ENCODE results near the gene CDH4. TPM values are rescaled to one million over a fixed set of nuclear protein-coding genes. Genes with fewer than 3 reads are reported as not detected.

Gene CDH4
- total and polyA plus RNA-seq, 3 experiments from 2014 or later = 0.22 TPM; not detected in 2

GRCh38 chr20:61957961-61958715 lies 706.1 kb downstream of the CDH4 start:
- POLR2A ChIA-PET = no interaction called here
- Histone ChIP-seq H3K9me3 (ENCODE audit: low read length) (no peaks in the 10 kb centered on the region), H3K27me3 (ENCODE audit: insufficient read depth, low read length, poor library complexity, severe bottlenecking) (peaks cover 5% of the 10 kb centered on the region), H3K27ac (ENCODE audit: low read depth, low read length) (no peak overlapping the region), H3K4me3 (ENCODE audit: low read length) (no peak overlapping the region), H3K36me3 (ENCODE audit: insufficient read depth, low read length) (no peaks in the 10 kb centered on the region), H3K4me1 (ENCODE audit: insufficient read depth, low read length) (no peaks in the 10 kb centered on the region)
- Mint-ChIP-seq H3K27ac (no peak overlapping the region), H3K27me3 (peaks cover 15 to 19% of the 10 kb centered on the region in 2 donors), H3K4me1 (no peaks in the 10 kb centered on the region), H3K9me3 (no peaks in the 10 kb centered on the region), H3K36me3 (peaks cover 0 to 4% (median 0%) of the 10 kb centered on the region in 3 donors), H3K4me3 (no peak overlapping the region)
- DNase-seq = no peak
- CTCF ChIA-PET = no interaction called here

GRCh38 chr20:61958773-61959700 lies 707.0 kb downstream of the CDH4 start:
- no peaks in the 10 kb centered on the region for H3K9me3 Mint-ChIP-seq
- no peak for DNase-seq
- CTCF ChIA-PET = no interaction called here

GRCh38 chr20:61960836-61961235 lies 708.8 kb downstream of the CDH4 start:
- no peak overlapping the region for H3K27ac ChIP-seq (ENCODE audit: low read depth, low read length)
- Mint-ChIP-seq H3K27me3 (peaks cover 12 to 14% of the 10 kb centered on the region in 2 donors), H3K9me3 (no peaks in the 10 kb centered on the region), H3K4me1 (no peaks in the 10 kb centered on the region), H3K27ac (no peak overlapping the region), H3K36me3 (peaks cover 0 to 4% (median 2%) of the 10 kb centered on the region in 3 donors), H3K4me3 (no peak overlapping the region)
- ChIA-PET CTCF (no interaction called here), POLR2A (no interaction called here)
- H3K27me3 ChIP-seq (ENCODE audit: insufficient read depth, low read length, poor library complexity, severe bottlenecking) = peaks cover 9% of the 10 kb centered on the region
- H3K9me3 ChIP-seq (ENCODE audit: low read length) = no peaks in the 10 kb centered on the region
- H3K4me1 ChIP-seq (ENCODE audit: insufficient read depth, low read length) = no peaks in the 10 kb centered on the region
- DNase-seq = no peak
- H3K36me3 ChIP-seq (ENCODE audit: insufficient read depth, low read length) = no peaks in the 10 kb centered on the region
- H3K4me3 ChIP-seq (ENCODE audit: low read length) = no peak overlapping the region

More at GRCh38 chr20:61958773-61959700, 707.0 kb downstream of the CDH4 start:
- H3K36me3 ChIP-seq (ENCODE audit: insufficient read depth, low read length) = no peaks in the 10 kb centered on the region
- POLR2A ChIA-PET = no interaction called here
- Mint-ChIP-seq H3K27ac (no peak overlapping the region), H3K4me3 (no peak overlapping the region), H3K4me1 (no peaks in the 10 kb centered on the region), H3K27me3 (peaks cover 15 to 21% of the 10 kb centered on the region in 2 donors), H3K36me3 (peaks cover 0 to 4% (median 2%) of the 10 kb centered on the region in 3 donors)
- no peak overlapping the region for H3K27ac ChIP-seq (ENCODE audit: low read depth, low read length)
- H3K9me3 ChIP-seq (ENCODE audit: low read length) = no peaks in the 10 kb centered on the region
- H3K4me1 ChIP-seq (ENCODE audit: insufficient read depth, low read length) = no peaks in the 10 kb centered on the region
- no peak overlapping the region for H3K4me3 ChIP-seq (ENCODE audit: low read length)
- H3K27me3 ChIP-seq (ENCODE audit: insufficient read depth, low read length, poor library complexity, severe bottlenecking) = peaks cover 5% of the 10 kb centered on the region

GRCh38 chr20:61963149-61963548 lies 711.1 kb downstream of the CDH4 start:
- Histone ChIP-seq H3K36me3 (ENCODE audit: insufficient read depth, low read length) (no peaks in the 10 kb centered on the region), H3K27me3 (ENCODE audit: insufficient read depth, low read length, poor library complexity, severe bottlenecking) (peaks cover 9% of the 10 kb centered on the region), H3K4me1 (ENCODE audit: insufficient read depth, low read length) (no peaks in the 10 kb centered on the region), H3K9me3 (ENCODE audit: low read length) (no peaks in the 10 kb centered on the region), H3K27ac (ENCODE audit: low read depth, low read length) (no peak overlapping the region), H3K4me3 (ENCODE audit: low read length) (no peak overlapping the region)
- H3K27ac Mint-ChIP-seq = no peak overlapping the region
- H3K4me3 Mint-ChIP-seq = no peak overlapping the region
- H3K9me3 Mint-ChIP-seq = no peaks in the 10 kb centered on the region
- peaks cover 14 to 21% of the 10 kb centered on the region in 2 donors for H3K27me3 Mint-ChIP-seq
- DNase-seq = no peak
- POLR2A ChIA-PET = no interaction called here
- CTCF ChIA-PET = no interaction called here
- H3K36me3 Mint-ChIP-seq = peaks cover 0 to 4% (median 2%) of the 10 kb centered on the region in 3 donors
- H3K4me1 Mint-ChIP-seq = no peaks in the 10 kb centered on the region

GRCh38 chr20:61963885-61964674 lies 712.0 kb downstream of the CDH4 start:
- H3K27me3 ChIP-seq (ENCODE audit: insufficient read depth, low read length, poor library complexity, severe bottlenecking) = peaks cover 9% of the 10 kb centered on the region
- H3K9me3 ChIP-seq (ENCODE audit: low read length) = no peaks in the 10 kb centered on the region
- peaks cover 0 to 4% (median 2%) of the 10 kb centered on the region in 3 donors for H3K36me3 Mint-ChIP-seq
- no peak overlapping the region for H3K27ac ChIP-seq (ENCODE audit: low read depth, low read length)
- no peak overlapping the region for H3K27ac Mint-ChIP-seq
- ChIA-PET POLR2A (no interaction called here), CTCF (no interaction called here)
- DNase-seq = no peak
- H3K4me3 Mint-ChIP-seq = peak overlapping the region in 1 of 7 donors; percentile 46
- H3K4me3 ChIP-seq (ENCODE audit: low read length) = no peak overlapping the region
- H3K9me3 Mint-ChIP-seq = no peaks in the 10 kb centered on the region
- no peaks in the 10 kb centered on the region for H3K4me1 Mint-ChIP-seq
- no peaks in the 10 kb centered on the region for H3K4me1 ChIP-seq (ENCODE audit: insufficient read depth, low read length)
- no peaks in the 10 kb centered on the region for H3K36me3 ChIP-seq (ENCODE audit: insufficient read depth, low read length)
- H3K27me3 Mint-ChIP-seq = peaks cover 14 to 27% of the 10 kb centered on the region in 2 donors

- Histone ChIP-seq H3K4me1 (ENCODE audit: insufficient read depth, low read length) (no peaks in the 10 kb centered on the region), H3K27ac (ENCODE audit: low read depth, low read length) (no peak overlapping the region), H3K9me3 (ENCODE audit: low read length) (no peaks in the 10 kb centered on the region), H3K4me3 (ENCODE audit: low read length) (no peak overlapping the region), H3K27me3 (ENCODE audit: insufficient read depth, low read length, poor library complexity, severe bottlenecking) (peaks cover 9% of the 10 kb centered on the region), H3K36me3 (ENCODE audit: insufficient read depth, low read length) (no peaks in the 10 kb centered on the region)
- H3K27me3 Mint-ChIP-seq = peaks cover 14 to 27% of the 10 kb centered on the region in 2 donors
- H3K4me1 Mint-ChIP-seq = no peaks in the 10 kb centered on the region
- no peak for DNase-seq
- ChIA-PET CTCF (no interaction called here), POLR2A (no interaction called here)
- no peak overlapping the region for H3K27ac Mint-ChIP-seq
- peak overlapping the region in 1 of 7 donors; percentile 46 for H3K4me3 Mint-ChIP-seq
- H3K36me3 Mint-ChIP-seq = peaks cover 0 to 4% (median 2%) of the 10 kb centered on the region in 3 donors
- H3K9me3 Mint-ChIP-seq = no peaks in the 10 kb centered on the region
Observed at GRCh38 chr20:61964675-61965605, 712.9 kb downstream of the CDH4 start.
